Stimulated activated CD8-positive, alpha-beta memory T cell treated with anti-CD3 and anti-CD28 coated beads, Interleukin-15, amount 100 ng/mL, for 48 hours (primary cell): ENCODE measurements around the gene MSH6.
"Not testable (repeated sequence)": the region's sequence is repeated elsewhere in the genome, so short reads cannot be mapped to it uniquely, and the experiment has no call there.

Experiments used
- DNase-seq, 2 donors: peaks; one replicate each; pipeline ENCODE4 v3.0.0-alpha.2; 2020; ENCODE audit warnings: low read depth in 2 of 2

MSH6 gene

DNA sequence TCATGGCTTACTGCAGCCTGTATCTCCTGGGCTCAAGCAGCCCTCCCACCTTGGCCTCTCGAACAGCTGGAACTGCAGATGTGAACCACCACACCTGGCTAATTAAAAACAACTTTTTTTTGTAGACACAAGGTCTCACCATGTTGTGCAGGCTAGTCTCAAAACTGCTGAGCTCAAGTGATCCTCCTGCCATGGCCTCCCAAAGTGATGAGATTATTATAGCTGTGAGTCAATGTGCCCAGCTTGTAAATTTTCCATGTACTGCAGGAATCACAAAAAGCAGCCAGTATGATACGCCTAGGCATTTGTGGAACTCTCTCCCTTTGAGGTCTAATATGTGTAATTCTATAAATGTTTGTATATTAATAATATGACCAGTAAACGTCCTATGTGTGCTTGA lies 59.9 kb downstream of the MSH6 start:
- DNase-seq: no peak

DNA sequence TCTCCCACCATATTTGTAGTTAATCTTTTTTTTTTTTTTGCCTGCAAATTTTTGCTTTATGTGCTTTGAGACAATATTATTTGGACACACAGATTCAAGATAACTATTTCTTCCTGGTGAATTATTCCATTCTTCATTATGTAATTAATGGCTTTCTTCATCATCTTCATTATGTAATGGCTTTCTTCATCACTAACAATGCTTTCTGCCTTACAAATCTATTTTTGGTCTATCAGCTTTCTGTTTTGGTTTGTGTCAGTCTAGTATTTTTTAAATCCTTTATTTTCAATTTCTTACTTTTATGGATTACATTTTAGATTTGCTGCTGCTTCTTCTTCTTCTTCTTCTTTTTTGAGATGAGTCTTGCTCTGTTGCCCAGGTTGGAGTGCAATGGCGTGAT lies 60.5 kb downstream of the MSH6 start:
- no peak for DNase-seq

DNA sequence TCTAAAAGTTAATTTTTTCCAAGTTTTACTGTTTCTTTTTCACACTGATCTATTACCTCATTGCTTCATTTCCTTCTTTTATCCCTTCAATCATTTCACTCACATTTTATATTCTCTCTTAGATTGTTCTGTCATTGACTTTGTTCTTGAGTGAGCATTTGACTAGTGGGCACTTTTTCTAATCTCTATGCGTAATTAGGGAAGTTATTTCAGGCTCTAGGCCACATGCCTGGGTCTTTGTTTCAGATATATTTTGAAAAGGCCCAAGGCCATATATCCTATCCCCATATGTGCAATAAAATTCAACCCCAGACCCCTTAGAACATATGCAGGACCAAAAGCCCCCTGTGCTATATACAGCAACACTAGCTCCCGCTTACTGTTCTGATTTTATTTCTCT lies 61.2 kb downstream of the MSH6 start:
- no peak for DNase-seq

DNA sequence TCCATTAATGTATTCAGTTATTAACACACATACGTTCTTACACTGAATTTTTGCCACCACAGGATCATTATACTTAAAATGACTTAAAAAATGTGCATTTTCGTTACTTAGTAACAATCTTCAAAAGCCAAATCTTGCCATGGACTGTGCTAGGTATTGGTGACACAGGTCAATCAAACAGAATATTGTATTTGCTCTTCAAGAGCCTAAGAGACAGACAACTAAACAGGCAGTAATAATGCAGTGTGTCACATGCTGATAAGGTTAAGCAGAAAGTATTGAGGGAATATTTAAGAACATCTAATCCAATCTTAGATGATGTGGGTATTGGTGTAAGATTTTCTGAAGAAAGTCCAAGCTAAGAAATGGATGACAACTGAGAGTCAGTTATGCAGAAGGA lies 66.4 kb downstream of the MSH6 start:
- DNase-seq: no peak

DNA sequence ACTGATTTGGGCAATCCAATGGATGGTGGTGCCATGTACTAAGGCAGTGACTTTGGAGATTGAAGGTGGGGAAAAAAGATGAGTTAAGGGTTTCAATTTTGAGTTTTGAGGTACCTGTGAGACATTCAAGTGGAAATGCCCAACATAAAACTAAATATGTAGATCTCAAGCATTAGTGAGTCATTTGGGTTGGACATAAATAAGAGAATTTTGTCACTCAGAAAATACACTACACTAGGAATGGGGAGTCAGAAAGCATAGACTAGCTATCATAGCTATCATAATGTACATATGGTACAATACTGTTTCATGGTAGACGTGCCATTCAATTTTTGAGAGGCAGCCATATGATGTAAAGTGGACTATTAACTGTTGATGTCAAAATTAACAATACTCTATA lies 67.3 kb downstream of the MSH6 start:
- DNase-seq: no peak

DNA sequence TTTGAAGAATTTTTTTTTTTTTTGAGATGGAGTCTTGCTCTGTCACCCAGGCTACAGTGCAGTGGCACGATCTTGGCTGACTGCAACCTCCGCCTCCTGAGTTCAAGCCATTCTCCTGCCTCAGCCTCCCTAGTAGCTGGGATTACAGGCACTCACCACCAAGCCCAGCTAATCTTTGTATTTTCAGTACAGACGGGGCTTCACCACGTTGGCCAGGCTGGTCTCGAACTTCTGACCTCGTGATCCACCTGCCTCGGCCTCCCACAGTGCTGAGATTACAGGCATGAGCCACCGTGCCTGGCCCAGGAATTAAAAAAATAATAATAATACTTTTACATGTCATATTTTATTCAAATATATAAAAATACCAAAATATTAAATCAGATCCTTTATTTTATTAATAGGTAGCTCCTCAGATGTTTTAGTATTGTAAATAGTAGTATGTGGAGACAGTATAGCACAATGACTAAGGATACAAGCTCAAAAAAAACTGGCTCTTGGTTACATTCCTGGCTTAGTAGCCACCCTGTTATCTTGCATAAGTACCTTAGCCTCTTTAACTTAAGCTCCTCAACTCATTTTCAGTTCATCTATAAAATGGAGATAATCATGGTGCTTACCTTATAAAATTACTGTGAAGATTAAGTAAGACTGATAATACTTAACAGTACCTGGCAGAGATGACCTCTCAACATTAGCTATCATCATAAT lies 70.3 kb downstream of the MSH6 start:
- not testable (repeated sequence) for DNase-seq
